ENCODE measurements around the gene MAP3K3.

MAP3K3 gene

DNA sequence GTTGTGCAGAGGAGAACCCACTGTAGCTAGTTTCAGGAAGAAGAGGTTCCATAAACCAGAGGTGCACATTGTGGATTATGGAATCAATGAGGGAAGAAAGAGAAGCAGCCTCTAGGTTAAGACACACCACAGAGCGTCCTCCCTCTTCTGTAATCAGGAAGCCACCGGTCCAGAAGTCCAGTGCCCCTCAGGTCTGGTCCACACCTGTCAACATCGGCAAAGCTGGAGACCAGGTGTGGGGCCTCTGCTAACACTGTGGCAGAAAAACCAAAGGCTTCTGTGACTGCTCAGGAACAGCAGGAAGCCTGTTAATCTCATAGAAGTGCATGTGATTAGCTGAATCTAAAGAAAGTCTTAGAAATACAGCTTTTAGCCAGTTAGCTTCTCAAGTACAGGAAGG is 54.4 kb downstream of the MAP3K3 start:
- no peaks in the 10 kb centered on the region for H3K27me3 ChIP-seq (ENCODE audit: insufficient read depth, poor library complexity, severe bottlenecking)
- TF ChIP-seq REST (IDR thresholded peaks at IDR 0.05; ENCODE audit: insufficient replicate concordance, low read depth) = no peak
- TF ChIP-seq SPI1 (IDR thresholded peaks at IDR 0.05; ENCODE audit: borderline replicate concordance, low read depth) = no peak
- no peak for TF ChIP-seq GABPA (IDR thresholded peaks at IDR 0.05; ENCODE audit: low read depth)
- TF ChIP-seq, protein P1, sequence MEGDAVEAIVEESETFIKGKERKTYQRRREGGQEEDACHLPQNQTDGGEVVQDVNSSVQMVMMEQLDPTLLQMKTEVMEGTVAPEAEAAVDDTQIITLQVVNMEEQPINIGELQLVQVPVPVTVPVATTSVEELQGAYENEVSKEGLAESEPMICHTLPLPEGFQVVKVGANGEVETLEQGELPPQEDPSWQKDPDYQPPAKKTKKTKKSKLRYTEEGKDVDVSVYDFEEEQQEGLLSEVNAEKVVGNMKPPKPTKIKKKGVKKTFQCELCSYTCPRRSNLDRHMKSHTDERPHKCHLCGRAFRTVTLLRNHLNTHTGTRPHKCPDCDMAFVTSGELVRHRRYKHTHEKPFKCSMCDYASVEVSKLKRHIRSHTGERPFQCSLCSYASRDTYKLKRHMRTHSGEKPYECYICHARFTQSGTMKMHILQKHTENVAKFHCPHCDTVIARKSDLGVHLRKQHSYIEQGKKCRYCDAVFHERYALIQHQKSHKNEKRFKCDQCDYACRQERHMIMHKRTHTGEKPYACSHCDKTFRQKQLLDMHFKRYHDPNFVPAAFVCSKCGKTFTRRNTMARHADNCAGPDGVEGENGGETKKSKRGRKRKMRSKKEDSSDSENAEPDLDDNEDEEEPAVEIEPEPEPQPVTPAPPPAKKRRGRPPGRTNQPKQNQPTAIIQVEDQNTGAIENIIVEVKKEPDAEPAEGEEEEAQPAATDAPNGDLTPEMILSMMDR (IDR thresholded peaks at IDR 0.05; ENCODE audit: insufficient read depth, low read length) = no peak
- TF ChIP-seq POLR2AphosphoS5 (IDR thresholded peaks at IDR 0.05; ENCODE audit: low read depth) = no peak
- DNase-seq (ENCODE audit: low read depth in 1 of 2, low spot score in 1 of 2) = no peak
- no peak overlapping the region for H3K4me3 ChIP-seq (replicated peaks; ENCODE audit: insufficient read depth, low read length)
- no peak overlapping the region for H3K27ac ChIP-seq (replicated peaks)

- Histone ChIP-seq H3K4me3 (replicated peaks; ENCODE audit: insufficient read depth, low read length) (no peak overlapping the region), H3K27ac (replicated peaks) (no peak overlapping the region), H3K27me3 (ENCODE audit: insufficient read depth, poor library complexity, severe bottlenecking) (no peaks in the 10 kb centered on the region)
- no peak for DNase-seq (ENCODE audit: low read depth in 1 of 2, low spot score in 1 of 2)
- TF ChIP-seq, protein P1 (IDR thresholded peaks at IDR 0.05; ENCODE audit: insufficient read depth, low read length) = no peak
- TF ChIP-seq REST (IDR thresholded peaks at IDR 0.05; ENCODE audit: insufficient replicate concordance, low read depth) (no peak), SPI1 (IDR thresholded peaks at IDR 0.05; ENCODE audit: borderline replicate concordance, low read depth) (no peak), GABPA (IDR thresholded peaks at IDR 0.05; ENCODE audit: low read depth) (no peak), POLR2AphosphoS5 (IDR thresholded peaks at IDR 0.05; ENCODE audit: low read depth) (no peak)
Observed at GRCh38 chr17:63679214-63679613, 57.0 kb downstream of the MAP3K3 start.

- DNase-seq (ENCODE audit: low read depth in 1 of 2, low spot score in 1 of 2) = no peak
- Histone ChIP-seq H3K27me3 (ENCODE audit: insufficient read depth, poor library complexity, severe bottlenecking) (no peaks in the 10 kb centered on the region), H3K27ac (replicated peaks) (no peak overlapping the region), H3K4me3 (replicated peaks; ENCODE audit: insufficient read depth, low read length) (no peak overlapping the region)
- TF ChIP-seq, protein P1 (IDR thresholded peaks at IDR 0.05; ENCODE audit: insufficient read depth, low read length) = no peak
- TF ChIP-seq POLR2AphosphoS5 (IDR thresholded peaks at IDR 0.05; ENCODE audit: low read depth) (no peak), SPI1 (IDR thresholded peaks at IDR 0.05; ENCODE audit: borderline replicate concordance, low read depth) (no peak), REST (IDR thresholded peaks at IDR 0.05; ENCODE audit: insufficient replicate concordance, low read depth) (no peak), GABPA (IDR thresholded peaks at IDR 0.05; ENCODE audit: low read depth) (no peak)
Observed at GRCh38 chr17:63680700-63681099, 58.5 kb downstream of the MAP3K3 start.

Data from HL-60 (cell line).